NCI-H187 (cell line): ENCODE measurements around the gene MLLT10.
"Not testable (repeated sequence)": the region's sequence is repeated elsewhere in the genome, so short reads cannot be mapped to it uniquely, and the experiment has no call there.

Experiments
- DNase-seq, 2 experiments: peaks; one replicate each; lab custom pipeline; 2025; lab: John Stamatoyannopoulos, UW

MLLT10 gene

DNA sequence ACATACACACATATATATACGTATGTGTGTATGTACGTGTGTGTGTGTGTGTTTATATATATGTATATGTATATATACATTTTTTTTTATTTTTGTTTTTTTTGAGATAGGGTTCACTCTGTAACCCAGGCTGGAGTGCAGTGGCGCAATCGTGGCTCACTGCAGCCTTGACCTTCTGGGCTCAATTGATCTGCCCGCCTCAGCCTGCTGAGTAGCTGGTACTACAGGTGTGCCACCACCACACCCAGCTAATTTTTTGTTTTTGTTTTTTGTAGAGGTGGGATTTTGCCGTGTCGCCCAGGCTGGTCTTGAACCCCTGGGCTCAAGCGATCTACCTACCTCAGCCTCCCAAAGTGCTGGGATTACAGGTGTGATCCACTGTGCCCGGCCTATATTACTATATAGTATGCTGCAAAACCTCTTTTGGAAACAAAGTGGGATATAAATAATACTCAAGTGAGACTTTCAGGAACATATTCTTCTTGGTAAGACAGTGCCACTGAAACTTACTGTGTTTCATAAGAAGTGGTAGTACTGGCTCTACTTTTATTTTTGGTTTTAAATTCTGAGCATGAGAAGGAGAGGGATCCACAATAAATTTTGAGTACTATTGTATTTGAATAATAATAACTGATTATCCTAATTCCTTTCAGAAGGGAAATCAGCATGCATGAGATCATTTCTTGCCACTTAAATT is 51.0 kb downstream of the MLLT10 start:
- no peak for DNase-seq

DNA sequence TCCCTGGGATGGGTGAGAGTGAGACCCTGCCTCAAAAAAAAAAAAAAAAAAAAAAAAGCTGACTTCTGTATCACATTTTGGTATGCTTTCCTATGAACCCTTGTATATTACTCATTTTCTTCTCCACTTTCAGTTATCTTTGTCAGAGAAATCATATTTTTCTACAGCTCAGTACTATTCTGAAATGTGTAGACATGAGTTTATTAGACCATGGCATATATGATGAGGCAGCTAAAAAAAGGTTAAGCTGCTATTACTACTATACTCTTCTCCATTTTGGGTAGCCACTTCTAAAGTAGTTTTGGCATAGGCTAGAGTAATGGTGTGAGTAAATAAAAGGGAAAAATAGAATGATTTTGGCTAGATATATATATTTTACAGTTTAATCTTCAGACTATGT is 53.4 kb downstream of the MLLT10 start:
- no peak for DNase-seq

DNA sequence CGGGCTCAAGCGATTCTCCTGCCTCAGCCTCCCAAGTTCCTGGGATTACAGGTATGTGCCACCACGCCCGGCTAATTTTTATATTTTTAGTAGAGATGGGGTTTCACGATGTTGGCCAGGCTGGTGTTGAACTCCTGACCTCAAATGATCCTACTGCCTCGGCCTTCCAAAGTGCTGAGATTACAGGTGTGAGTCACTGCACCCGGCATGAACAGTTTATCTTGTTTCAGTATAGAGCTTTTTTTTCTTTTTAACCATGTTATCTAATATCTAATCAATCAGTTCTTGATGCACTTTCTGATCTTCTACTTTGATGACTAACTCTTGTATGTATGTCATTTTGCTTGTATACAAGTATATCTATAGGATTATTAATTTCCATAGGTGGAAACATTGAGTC is 54.1 kb downstream of the MLLT10 start:
- DNase-seq: not testable (repeated sequence)

DNA sequence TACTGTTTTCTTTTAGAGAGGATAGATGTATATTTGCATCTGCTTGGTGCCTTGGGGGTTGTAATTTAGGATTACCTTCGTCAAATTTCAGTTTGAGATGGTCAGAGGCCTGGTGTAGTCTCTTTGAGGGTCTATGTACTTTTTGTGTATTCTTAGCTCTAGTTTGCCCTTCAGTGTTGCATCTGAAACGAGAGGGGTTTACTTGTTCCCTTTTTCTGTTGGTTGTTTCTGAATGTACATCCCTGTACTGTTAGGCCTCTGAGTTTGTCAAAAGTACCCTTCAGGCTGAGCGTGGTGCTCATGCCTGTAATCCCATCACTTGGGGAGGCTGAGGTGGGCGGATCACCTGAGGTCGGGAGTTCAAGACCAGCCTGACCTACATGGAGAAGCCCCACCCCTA is 60.0 kb downstream of the MLLT10 start:
- no peak for DNase-seq

DNA sequence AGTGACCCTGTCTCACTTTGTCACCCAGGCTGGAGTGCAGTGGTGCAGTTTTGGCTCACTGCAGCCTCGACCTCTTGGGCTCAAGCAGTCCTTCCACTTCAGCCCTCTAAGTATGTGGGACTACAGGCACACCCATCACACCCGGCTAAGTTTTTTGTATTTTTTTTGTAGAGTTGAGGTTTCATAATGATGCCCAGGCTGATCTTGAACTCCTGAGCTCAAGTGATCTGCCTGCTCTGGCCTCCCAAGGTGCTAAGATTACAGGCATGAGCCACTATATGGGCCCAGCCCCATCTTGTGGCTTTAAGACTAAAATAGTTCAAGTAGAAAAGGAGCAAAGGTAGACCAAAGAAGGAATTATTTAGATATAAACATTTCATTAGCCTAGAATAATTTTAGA is 65.5 kb downstream of the MLLT10 start:
- DNase-seq: no peak

DNA sequence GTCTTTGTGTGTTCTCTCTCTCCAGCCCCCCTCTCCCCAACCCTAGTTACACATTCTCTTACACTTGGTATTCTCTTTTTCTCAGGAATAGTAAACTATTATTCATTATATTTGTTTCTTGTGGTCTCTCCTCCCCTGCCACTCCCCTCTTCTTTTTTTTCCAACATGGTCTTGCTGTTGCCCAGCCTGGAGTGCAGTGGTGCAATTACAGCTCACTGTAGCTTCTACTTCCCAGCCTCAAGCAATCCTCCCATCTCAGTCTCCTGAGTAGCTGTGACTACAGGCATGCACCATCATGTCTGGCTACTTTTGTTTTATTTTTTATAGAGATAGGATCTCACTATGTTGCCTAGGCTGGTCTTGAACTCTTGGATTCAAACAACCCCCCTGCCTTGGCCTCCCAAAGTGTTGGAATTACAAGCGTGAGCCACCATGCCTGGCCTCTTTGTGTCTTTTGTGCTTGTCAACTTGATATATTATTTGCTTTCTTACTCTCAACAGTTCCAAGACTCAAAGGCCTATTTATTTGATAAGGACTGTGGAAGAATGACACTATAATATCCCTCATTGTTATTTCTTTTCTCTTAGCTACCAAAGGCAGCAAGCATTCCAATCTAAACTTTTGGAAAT is 66.9 kb downstream of the MLLT10 start:
- DNase-seq: no peak

DNA sequence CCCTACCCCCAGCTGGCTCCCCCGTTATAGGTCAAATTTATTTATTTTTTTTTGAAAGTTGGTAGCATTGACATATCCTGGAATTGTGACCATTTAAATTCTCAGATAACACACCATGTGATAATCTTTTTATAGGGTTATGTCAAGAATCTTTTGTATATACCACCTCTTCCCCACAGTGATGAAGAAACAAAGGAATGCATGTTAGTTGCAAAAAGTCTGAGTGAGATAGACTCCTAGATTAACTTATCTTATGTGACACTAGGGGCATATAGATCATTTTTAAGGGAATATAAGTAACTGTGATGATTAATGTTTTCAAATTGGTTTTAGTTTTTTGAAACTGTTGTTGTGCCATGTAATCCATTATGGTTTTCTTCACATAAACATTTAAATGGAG is 68.3 kb downstream of the MLLT10 start:
- no peak for DNase-seq

DNA sequence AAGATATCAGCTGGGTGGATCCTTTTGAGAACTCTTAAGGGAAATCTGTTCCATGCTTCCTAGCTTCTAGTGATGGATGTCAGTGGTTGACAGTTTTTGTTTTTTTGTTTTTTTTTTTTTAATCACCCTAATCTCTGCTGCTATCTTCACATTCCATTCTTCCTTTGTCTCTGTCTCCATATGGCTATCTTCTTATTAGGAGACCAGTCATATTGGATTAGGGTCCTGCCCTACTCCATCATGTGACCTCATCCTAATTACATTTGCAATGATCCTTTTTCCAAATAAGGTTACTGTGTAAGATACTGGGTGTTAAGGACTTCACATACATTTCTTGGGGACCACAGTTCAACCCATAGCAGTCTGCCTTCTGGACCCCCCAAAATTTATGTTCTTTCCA is 69.7 kb downstream of the MLLT10 start:
- no peak for DNase-seq

DNA sequence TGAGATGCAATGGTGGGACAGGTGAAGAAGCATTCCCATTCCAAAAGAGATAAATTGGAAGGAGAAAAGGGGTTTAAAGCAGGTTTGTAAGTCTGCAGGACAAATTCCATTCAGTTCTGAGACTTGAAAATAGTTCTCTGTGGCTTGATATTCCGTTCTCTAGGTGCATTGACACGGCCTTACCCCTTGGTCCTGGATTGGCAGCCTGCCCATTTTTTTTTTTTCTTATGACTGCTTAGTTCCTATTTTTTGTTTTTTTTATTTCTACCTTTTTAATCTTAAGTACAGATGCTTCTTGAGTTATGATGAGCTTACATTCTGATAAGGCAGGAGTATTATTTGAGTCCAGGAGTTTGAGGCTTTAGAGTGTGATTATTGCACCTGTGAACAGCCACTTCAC is 70.6 kb downstream of the MLLT10 start:
- no peak for DNase-seq

DNA sequence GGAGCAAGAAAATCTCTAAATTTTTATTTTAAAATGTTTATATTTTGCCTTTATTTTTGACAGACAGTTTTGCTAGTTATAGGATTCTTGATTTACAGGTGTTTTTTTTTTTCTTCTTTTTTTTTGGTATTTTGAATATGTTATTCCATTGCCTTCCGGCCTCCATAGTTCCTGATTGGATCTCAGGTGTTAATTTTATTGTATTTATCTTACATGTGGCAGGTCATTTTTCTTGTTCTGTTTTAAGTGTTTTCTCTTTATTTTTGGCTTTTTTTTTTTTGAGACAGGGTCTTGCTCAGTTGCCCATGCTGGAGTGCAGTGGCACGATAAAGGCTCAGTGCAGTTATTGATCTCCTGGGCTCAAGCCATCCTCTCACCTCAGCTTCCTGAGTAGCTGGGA is 73.9 kb downstream of the MLLT10 start:
- no peak for DNase-seq

DNA sequence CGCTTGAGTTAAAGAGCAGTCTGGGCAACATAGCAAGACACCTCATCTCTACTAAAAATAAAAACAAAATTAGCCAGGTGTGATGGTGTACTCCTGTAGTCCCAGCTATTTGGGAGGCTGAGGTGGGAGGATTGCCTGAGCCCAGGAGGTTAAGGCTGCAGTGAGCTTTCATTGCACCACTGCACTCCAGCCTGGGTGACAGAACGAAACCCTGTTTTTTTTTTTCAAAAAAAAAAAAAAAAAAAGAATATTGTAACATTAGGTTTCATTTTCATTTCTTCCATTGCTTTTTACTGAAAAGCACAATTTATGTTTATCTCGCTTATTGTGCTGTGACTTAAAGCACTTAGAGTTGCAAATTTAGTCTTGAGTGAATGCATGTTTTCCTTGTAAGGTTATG is 80.0 kb downstream of the MLLT10 start:
- no peak for DNase-seq

DNA sequence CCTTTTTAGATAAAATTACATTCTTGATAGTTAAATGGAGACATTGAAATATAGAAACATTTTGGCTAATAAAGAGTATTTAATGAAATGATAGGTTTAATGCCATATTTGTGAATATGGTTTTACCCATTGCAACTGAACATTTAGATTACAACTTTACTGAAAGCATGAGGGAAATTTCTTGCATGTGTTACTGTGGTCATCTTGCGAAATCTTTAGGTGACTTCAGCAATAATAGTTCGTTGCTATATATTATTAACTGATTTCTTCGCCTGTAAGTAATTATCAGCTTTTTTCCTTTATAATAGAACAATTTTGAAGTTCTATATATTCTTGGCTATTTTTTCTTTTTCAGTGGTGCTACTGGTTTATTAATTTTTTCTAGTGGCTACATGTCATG is 83.2 kb downstream of the MLLT10 start:
- DNase-seq: no peak

DNA sequence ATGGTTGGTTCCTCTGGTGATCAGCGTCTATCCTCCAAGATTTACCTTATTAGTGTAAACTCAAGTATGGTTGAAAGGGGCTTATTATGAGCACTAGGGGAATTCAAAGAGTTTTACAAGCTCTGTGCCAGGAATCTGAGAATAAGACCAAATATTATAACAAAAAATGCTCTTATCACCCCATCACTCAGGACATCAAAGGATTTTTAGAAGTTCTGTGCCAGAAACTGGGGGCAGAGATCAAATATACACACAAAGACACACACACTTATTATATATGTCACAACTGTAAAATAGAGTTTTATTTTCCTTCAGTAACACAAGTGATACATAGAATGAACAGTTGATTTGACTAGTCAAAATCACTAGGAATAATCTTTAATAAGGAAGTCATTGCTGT is 89.3 kb downstream of the MLLT10 start:
- no peak for DNase-seq

DNA sequence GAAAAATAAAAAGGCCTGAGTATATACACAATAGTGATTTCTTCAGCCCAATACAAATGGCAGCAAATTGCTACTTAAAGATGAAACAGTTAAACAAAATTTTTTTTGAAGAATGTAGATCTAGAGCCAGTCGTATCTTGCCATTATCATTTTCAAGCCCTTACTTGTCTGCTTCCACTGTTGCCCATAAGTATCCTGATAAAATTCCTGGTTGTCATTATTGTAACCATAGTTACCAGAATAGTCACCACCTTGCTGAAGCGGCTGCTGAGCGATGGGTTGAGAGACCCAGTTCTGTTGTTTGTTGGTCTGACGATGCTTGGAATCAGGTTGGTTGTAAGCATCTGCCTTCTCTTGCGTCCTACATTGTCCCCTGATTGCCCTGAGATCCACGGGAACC is 90.4 kb downstream of the MLLT10 start:
- not testable (repeated sequence) for DNase-seq

DNA sequence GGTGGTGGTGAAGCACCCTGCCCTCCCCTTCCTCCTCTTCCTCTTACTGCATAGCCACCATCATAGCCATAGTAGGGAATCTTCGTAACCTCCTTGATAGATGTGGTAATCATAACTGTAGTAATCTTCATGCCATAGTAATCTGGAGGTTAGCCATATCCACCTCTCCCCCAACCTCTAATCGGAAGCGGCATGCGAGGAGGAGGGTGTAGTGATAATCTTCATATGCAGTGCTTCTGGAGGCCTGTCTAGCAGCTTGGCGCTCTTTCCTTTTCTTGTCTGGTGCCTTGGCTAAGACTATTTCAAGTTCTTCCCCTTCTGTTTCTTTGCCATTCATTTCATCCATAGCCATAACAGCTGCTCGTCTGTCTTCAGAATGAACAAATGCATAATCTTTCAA is 90.9 kb downstream of the MLLT10 start:
- DNase-seq: no peak

DNA sequence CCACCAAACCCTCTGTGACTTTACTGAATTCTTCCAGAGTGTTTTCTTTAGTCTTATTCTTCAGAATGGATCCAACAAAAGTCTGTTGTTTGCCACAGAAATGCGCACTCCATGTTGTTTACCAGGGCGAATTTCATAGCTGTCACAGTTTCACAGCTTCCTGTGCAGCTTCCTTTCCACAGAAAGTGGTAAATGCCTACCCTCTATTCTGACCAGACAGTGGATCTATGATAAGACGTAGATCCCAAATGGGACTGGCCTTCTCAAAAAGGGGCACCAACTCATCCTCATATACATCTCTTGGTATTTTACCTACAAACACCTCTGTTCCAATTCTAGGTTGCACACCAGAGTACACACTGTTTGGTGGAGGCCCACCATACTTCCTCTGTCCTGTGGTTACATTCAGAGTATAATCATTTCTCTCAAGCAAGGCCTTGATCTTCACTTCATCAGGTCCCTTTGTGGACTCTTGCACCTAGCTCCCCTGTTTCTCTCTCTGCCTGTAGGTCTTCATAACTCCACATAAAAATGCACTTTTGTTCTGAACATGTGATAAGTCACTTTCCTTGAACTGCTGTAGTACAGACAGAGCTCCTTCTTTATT is 91.7 kb downstream of the MLLT10 start:
- DNase-seq: no peak

DNA sequence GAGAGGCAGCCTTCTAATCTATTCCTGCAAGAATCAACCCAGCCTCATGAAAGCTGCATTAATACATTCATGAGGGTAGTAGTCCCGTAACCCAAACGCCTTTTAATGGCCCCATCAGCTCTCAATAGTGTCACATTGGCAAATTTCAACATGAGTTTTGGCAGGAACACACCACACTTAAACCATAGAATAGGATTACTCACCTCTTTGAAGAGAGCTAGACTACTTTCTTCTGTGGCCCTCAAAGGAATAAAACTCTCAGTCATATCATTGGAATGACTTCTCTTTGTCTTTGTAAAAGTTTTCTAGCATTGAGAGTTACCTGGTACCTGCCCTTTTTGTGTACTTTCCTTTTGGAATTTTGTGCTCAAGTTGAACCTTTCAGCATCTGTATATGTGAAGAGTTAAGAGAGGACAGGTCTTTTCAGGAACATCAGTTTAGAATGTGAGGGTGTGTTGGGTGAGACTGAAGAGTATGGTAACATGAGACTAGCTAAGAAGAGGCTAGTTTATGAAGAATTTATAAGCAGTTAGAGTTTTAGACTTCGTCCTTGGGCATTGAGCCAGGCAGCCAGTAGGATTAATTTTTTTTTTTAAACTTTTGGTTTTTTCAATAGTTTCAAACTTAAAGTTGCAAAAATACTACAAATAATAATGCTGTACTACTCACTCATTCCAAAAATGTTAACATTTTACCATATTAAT is 92.6 kb downstream of the MLLT10 start:
- no peak for DNase-seq

DNA sequence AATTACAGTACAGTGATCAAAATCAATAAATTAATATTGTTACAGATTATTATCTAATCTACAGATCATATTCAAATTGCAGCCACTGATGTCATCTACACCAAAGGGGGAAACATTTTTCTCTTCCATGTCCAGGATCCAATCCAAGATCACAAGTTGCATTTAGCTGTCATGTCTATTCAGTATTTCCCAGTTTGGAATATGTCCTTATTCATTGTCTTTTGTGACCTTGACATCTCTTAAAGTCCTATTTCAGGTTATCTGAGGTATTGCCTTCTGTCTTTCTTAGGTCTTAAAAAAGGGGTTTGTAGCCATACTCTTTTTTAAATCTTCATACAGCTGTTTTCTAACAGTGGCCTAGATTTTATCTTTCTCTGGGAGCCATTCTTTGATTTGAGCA is 93.3 kb downstream of the MLLT10 start:
- no peak for DNase-seq

DNA sequence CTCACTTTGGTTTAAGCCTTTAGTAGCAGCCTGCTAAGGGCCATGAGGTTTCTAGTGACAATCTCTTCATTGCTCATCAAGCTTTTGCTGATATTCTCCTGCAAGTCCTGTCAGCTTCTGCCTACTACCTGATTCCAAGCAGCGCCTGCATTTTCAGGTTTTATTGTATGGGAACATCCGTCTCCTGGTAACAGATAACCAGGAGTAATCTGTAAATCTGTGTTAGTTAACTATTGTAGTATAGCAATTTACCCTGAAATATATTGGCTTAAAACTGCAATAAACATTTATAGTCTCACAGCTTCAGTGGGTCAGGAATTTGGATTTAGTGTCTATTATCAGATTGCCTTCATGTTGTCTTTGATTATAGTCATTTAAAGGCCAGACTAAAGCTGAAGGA is 94.0 kb downstream of the MLLT10 start:
- DNase-seq: no peak

DNA sequence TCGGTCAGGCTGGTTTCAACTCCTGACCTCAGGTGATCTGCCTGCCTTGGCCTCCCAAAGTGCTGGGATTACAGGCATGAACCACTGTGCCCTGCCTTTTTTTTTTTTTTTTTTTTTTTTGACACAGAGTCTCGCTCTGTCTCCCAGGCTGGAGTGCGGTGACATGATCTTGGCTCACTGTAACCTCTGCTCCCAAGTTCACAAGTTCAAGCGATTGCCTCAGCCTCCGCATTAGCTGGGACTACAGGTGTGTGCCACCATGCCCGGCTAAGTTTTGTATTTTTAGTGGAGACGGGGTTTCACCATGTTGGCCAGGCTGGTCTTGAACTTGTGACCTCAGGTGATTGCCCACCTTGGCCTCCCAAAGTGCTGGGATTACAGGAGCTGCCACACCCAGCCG is 94.6 kb downstream of the MLLT10 start:
- DNase-seq: not testable (repeated sequence)

DNA sequence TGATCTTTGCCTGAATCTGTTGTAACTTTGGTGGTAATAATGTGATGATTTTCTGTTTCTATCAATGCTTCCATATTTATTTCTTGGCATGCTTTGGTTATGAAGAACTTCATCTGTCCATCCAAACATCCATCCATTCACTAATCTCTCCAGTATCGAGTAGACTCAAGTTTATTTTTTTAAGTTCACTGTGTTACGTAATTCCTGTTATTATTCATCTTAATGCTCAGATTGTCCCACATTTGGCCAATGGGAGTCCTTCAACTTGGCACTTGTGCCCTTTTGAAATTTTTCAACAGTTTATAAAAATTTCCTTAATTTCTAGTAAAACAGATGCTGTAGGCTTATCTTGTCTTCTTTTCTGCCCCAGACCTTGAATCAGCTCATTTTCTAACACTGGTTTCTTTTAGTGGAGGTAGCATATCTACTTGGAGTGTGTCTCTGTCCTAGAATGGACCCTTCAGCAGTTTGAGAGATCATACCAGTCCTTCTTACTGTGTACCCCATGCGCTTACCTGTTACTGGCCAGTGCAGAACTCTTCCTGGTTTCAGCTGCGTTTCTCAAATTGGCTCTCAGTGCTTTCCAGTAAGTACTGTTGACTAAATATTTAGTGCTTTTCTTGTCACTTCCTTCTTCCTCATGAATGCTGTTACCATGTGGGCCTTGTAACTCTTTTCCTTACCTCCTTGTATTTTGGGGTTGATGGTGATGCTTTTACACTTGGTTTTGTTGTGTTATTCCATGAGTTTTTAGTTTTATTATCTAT is 100.8 kb downstream of the MLLT10 start:
- no peak for DNase-seq

DNA sequence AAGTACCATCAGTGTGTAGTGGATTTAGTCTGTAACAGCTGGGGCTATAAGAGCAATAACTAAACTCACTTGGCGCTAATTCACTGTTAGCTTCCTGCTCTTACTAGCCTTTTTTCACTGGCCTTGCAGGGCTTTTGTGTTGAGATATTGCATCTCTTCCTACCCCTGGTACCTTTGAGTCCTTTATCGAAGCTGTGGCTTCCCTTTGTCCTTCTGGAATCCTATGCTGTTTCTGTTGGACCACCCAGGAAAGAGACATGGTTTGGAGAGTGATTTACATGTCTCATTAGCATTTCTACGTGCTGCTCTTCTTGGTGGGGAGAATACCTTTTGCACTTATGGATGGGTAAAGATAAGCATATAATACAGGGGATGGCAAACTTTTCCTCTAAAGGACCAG is 103.8 kb downstream of the MLLT10 start:
- no peak for DNase-seq
